Thymus (tissue), 11 donors: ENCODE results near the gene IFIT1. TPM values are rescaled to one million over a fixed set of nuclear protein-coding genes. Genes with fewer than 3 reads are reported as not detected.
A peak's percentile ranks its signal among the peaks of the same experiment; 100 is the strongest.

Experiments used
- DNase-seq, 9 donors: peaks; one replicate each; pipeline ENCODE4 v3.0.0-alpha.2; 2013; ENCODE audit warnings: low spot score in 9 of 9, low read depth in 6 of 9, missing footprints in 1 of 9
- H3K27ac ChIP-seq, 2 donors: one replicate each; pipeline ENCODE4 v1.5.1; 2013; ENCODE audit warnings: control low read depth in 1 of 2, low read depth in 1 of 2, low read length in 1 of 2, mild to moderate bottlenecking in 1 of 2, moderate library complexity in 1 of 2
- H3K27me3 ChIP-seq, 2 donors: one replicate each; pipeline ENCODE4 v1.5.1; 2013; ENCODE audit warnings: low read length in 1 of 2; ENCODE audit not compliant: control insufficient read depth in 2 of 2, insufficient read depth in 1 of 2
- H3K36me3 ChIP-seq, 2 donors: one replicate each; pipeline ENCODE4 v1.5.1; 2013; ENCODE audit warnings: low read length in 1 of 2, mild to moderate bottlenecking in 1 of 2, moderate library complexity in 1 of 2; ENCODE audit not compliant: control insufficient read depth in 2 of 2, insufficient read depth in 2 of 2
- H3K4me1 ChIP-seq, 2 donors: one replicate each; pipeline ENCODE4 v1.5.1; 2013; ENCODE audit warnings: low read length in 2 of 2; ENCODE audit not compliant: control insufficient read depth in 2 of 2, insufficient read depth in 2 of 2
- H3K4me3 ChIP-seq, 2 donors: one replicate each; pipeline ENCODE4 v1.5.1; 2013; ENCODE audit warnings: low read length in 2 of 2, control low read depth in 1 of 2, mild to moderate bottlenecking in 1 of 2
- H3K9me3 ChIP-seq, 2 donors: one replicate each; pipeline ENCODE4 v1.5.1; 2013; ENCODE audit warnings: low read length in 1 of 2, mild to moderate bottlenecking in 1 of 2; ENCODE audit not compliant: control insufficient read depth in 2 of 2, insufficient read depth in 1 of 2
- WGBS: extraction: QIAGEN DNeasy Blood & Tissue Kit; methylation state at CpG from one replicate; pipeline ENCODE4 v1.1.7; 2013; 5-methylcytosine and 5-hydroxymethylcytosine counted together
- polyA plus RNA-seq: library from polyadenylated mRNA; stranded (reverse); fragments of 200-250 nt; gene quantifications from one replicate; pipeline ENCODE4 v1.2.3, GENCODE V29; 2013
- total RNA-seq: library from RNA; stranded (reverse); fragments of 120-200 nt; gene quantifications from one replicate; pipeline ENCODE4 v1.2.4, GENCODE V29; 2013
- donor health status: healthy.

Gene IFIT1
- total and polyA plus RNA-seq, 2 donors, result 43.4 to 48.4 TPM

GRCh38 chr10:89373916-89374711 is 18.3 kb upstream of the IFIT1 start:
- no peak for DNase-seq
- no peaks in the 10 kb centered on the region for H3K27me3 ChIP-seq
- no peak overlapping the region for H3K4me3 ChIP-seq
- peak overlapping the region; percentile 5 to 47 for H3K27ac ChIP-seq
- H3K9me3 ChIP-seq, result no peaks in the 10 kb centered on the region
- 89% methylated on average over 3 of the region's 3 CpGs for WGBS
- H3K4me1 ChIP-seq, result peaks cover 0 to 5% of the 10 kb centered on the region in 2 donors
- no peaks in the 10 kb centered on the region for H3K36me3 ChIP-seq

- Histone ChIP-seq H3K36me3 (no peaks in the 10 kb centered on the region), H3K27ac (peak overlapping the region in 1 of 2 donors; percentile 47), H3K4me1 (peaks cover 0 to 3% of the 10 kb centered on the region in 2 donors), H3K4me3 (no peak overlapping the region), H3K9me3 (no peaks in the 10 kb centered on the region), H3K27me3 (no peaks in the 10 kb centered on the region)
- no peak for DNase-seq
These were observed 17.7 kb upstream of the IFIT1 start for GRCh38 chr10:89374713-89375141.

GRCh38 chr10:89377705-89378637 is 14.5 kb upstream of the IFIT1 start, which contains the start of gene IFIT1B:
Gene IFIT1B (plus strand): TSS chr10:89378056. CDS start chr10:89378136, 80 bp downstream.
- H3K4me3 ChIP-seq, result no peak within 1 kb of the TSS
- no peaks in the 10 kb centered on the region for H3K27me3 ChIP-seq
- no peak within 1 kb of the TSS for H3K27ac ChIP-seq
- 96% methylated on average over 5 of the region's 5 CpGs for WGBS
- DNase-seq, result no peak
- peaks cover 0 to 3% of the 10 kb centered on the region in 2 donors for H3K4me1 ChIP-seq
- no peaks in the 10 kb centered on the region for H3K36me3 ChIP-seq
- no peaks in the 10 kb centered on the region for H3K9me3 ChIP-seq

- H3K27ac ChIP-seq, result no peak overlapping the region
- H3K36me3 ChIP-seq, result no peaks in the 10 kb centered on the region
- H3K4me3 ChIP-seq, result no peak overlapping the region
These were observed 13.3 kb upstream of the IFIT1 start for GRCh38 chr10:89379103-89379502.

GRCh38 chr10:89382757-89383156 is 9.7 kb upstream of the IFIT1 start:
- DNase-seq, result no peak
- H3K27me3 ChIP-seq, result no peaks in the 10 kb centered on the region
- 99% methylated on average over 1 of the region's 1 CpG for WGBS
- H3K36me3 ChIP-seq, result no peaks in the 10 kb centered on the region
- no peak overlapping the region for H3K4me3 ChIP-seq
- H3K9me3 ChIP-seq, result no peaks in the 10 kb centered on the region
- H3K4me1 ChIP-seq, result no peaks in the 10 kb centered on the region
- H3K27ac ChIP-seq, result no peak overlapping the region

More at GRCh38 chr10:89379103-89379502, 13.3 kb upstream of the IFIT1 start:
- H3K9me3 ChIP-seq, result no peaks in the 10 kb centered on the region
- DNase-seq, result no peak
- no peaks in the 10 kb centered on the region for H3K27me3 ChIP-seq
- peaks cover 0 to 3% of the 10 kb centered on the region in 2 donors for H3K4me1 ChIP-seq

- Histone ChIP-seq H3K27ac (no peak overlapping the region), H3K27me3 (no peaks in the 10 kb centered on the region), H3K4me3 (no peak overlapping the region), H3K9me3 (no peaks in the 10 kb centered on the region), H3K36me3 (no peaks in the 10 kb centered on the region), H3K4me1 (no peaks in the 10 kb centered on the region)
- 17% methylated on average over 4 of the region's 4 CpGs for WGBS
- no peak for DNase-seq
These were observed 7.7 kb upstream of the IFIT1 start for GRCh38 chr10:89384474-89385340.

- H3K9me3 ChIP-seq, result no peaks in the 10 kb centered on the region
- peaks cover 7% of the 10 kb centered on the region in 2 donors for H3K4me1 ChIP-seq
- no peak for DNase-seq
- no peaks in the 10 kb centered on the region for H3K27me3 ChIP-seq
- 97% methylated on average over 2 of the region's 2 CpGs for WGBS
- H3K4me3 ChIP-seq, result no peak overlapping the region
- H3K36me3 ChIP-seq, result no peaks in the 10 kb centered on the region
- H3K27ac ChIP-seq, result no peak overlapping the region
These were observed 3.6 kb upstream of the IFIT1 start for GRCh38 chr10:89388806-89389205.

- Histone ChIP-seq H3K9me3 (no peaks in the 10 kb centered on the region), H3K4me1 (peaks cover 7% of the 10 kb centered on the region in 2 donors), H3K27me3 (no peaks in the 10 kb centered on the region), H3K4me3 (no peak overlapping the region), H3K27ac (no peak overlapping the region), H3K36me3 (no peaks in the 10 kb centered on the region)
- DNase-seq, result peak in 1 of 9 donors; percentile 24
- 96% methylated on average over 1 of the region's 1 CpG for WGBS
These were observed 3.2 kb upstream of the IFIT1 start for GRCh38 chr10:89389254-89389653.
